Central memory CD8-positive, alpha-beta T cell (primary cell): ENCODE data around the gene MIDN.
A peak's percentile ranks its signal among the peaks of the same experiment; 100 is the strongest.
"Not testable (repeated sequence)": the region's sequence is repeated elsewhere in the genome, so short reads cannot be mapped to it uniquely, and the experiment has no call there.

Experiments used
- ATAC-seq: fragments of 150-1000 bp; cut with Tn5 transposase; replicated peaks from 2 replicates; pipeline ENCODE4 v1.10.0; 2022; ENCODE audit warnings: mild to moderate bottlenecking, moderate FRiP score, moderate number of reproducible peaks; ENCODE audit not compliant: poor library complexity, severe bottlenecking; ENCODE audit errors: extremely low read depth
- DNase-seq, 2 donors: peaks; one replicate each; pipeline ENCODE4 v3.0.0; 2021; ENCODE audit warnings: low spot score in 2 of 2
- H3K27ac Mint-ChIP-seq: one replicate; pipeline ENCODE4 v1.8.0; 2022; ENCODE audit warnings: low read depth, mild to moderate bottlenecking, moderate library complexity, mixed read lengths
- H3K27me3 Mint-ChIP-seq: one replicate; pipeline ENCODE4 v1.8.0; 2022; ENCODE audit warnings: mixed read lengths
- H3K36me3 Mint-ChIP-seq: one replicate; pipeline ENCODE4 v1.8.0; 2022; ENCODE audit warnings: mild to moderate bottlenecking, moderate library complexity, mixed read lengths; ENCODE audit not compliant: insufficient read depth
- H3K4me1 Mint-ChIP-seq: one replicate; pipeline ENCODE4 v1.8.0; 2022; ENCODE audit warnings: mixed read lengths
- H3K4me3 Mint-ChIP-seq: one replicate; pipeline ENCODE4 v1.8.0; 2022; ENCODE audit warnings: mild to moderate bottlenecking, moderate library complexity, mixed read lengths
- H3K9me3 Mint-ChIP-seq: one replicate; pipeline ENCODE4 v1.8.0; 2022; ENCODE audit warnings: mixed read lengths

The MIDN gene

DNA sequence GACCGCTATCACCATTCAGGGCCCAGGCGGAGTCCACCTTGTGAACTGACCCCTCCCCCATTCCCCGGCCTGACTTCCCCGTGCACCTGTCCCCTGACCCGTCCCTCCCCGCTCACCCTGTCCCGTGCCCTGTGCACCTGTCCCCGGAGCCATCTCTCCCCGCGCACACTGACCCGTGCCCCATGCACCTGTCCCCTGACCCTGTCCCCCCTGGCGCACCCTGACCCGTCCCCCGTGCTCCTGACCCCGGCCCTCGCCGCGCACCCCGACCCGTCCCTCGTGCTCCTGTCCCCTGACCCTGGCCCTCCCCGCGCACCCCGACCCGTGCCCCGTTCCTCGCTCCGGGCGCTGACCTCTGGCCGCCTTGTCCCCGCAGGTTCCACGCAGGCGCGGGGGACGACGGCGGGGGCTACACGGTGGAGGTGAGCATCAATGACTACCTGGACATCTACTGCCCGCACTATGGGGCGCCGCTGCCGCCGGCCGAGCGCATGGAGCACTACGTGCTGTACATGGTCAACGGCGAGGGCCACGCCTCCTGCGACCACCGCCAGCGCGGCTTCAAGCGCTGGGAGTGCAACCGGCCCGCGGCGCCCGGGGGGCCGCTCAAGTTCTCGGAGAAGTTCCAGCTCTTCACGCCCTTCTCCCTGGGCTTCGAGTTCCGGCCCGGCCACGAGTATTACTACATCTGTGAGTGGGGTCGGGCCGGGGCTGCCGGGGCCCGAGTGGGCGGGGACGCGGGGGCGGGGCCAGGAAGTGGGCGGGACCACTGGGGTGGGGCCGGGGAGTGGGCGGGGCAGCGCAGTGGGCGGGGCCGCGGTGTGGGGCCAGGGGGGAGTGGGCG is 47.0 kb downstream of the MIDN start:
- peaks cover 21% of the 10 kb centered on the region for H3K27me3 Mint-ChIP-seq

GRCh38 chr19:1296078-1296477 is 47.7 kb downstream of the MIDN start:
- DNase-seq (no peak), ATAC-seq (no peak)
- no peaks in the 10 kb centered on the region for H3K4me1 Mint-ChIP-seq
- H3K36me3 Mint-ChIP-seq: peaks cover 1% of the 10 kb centered on the region
- H3K4me3 Mint-ChIP-seq: no peak overlapping the region
- H3K27ac Mint-ChIP-seq: no peak overlapping the region
- no peaks in the 10 kb centered on the region for H3K9me3 Mint-ChIP-seq
- peaks cover 21% of the 10 kb centered on the region for H3K27me3 Mint-ChIP-seq

More for the DNA sequence above, 47.0 kb downstream of the MIDN start:
- Mint-ChIP-seq H3K27ac (no peak overlapping the region), H3K9me3 (no peaks in the 10 kb centered on the region), H3K4me3 (no peak overlapping the region), H3K4me1 (no peaks in the 10 kb centered on the region), H3K36me3 (peaks cover 1% of the 10 kb centered on the region)
- DNase-seq (no peak), ATAC-seq (peak; percentile 43)

- H3K36me3 Mint-ChIP-seq: peaks cover 1% of the 10 kb centered on the region
- no peak for DNase-seq
- peaks cover 21% of the 10 kb centered on the region for H3K27me3 Mint-ChIP-seq
- no peaks in the 10 kb centered on the region for H3K9me3 Mint-ChIP-seq
- no peak overlapping the region for H3K4me3 Mint-ChIP-seq
- no peak for ATAC-seq
- no peak overlapping the region for H3K27ac Mint-ChIP-seq
- no peaks in the 10 kb centered on the region for H3K4me1 Mint-ChIP-seq
Measured at GRCh38 chr19:1296575-1297271, 48.3 kb downstream of the MIDN start.

DNA sequence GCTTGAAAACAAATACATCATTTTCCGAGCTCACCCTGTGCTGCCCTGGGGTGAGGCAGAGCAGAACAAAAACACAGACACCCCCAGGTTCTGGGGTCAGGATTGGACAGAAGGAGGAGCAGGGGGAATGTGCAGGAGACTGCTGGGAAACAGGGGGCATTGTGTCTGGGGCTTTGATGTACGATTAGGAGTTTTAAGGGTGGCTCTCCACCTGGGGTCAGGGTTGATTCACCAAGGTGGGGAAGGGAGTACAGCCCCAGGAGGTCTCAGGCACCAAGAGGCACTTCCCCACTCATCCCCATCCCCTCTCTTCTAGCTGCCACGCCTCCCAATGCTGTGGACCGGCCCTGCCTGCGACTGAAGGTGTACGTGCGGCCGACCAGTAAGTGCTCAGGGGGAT is 49.9 kb downstream of the MIDN start:
- DNase-seq (no peak), ATAC-seq (no peak)
- Mint-ChIP-seq H3K36me3 (no peaks in the 10 kb centered on the region), H3K27ac (no peak overlapping the region), H3K4me1 (no peaks in the 10 kb centered on the region), H3K27me3 (peaks cover 8% of the 10 kb centered on the region), H3K4me3 (no peak overlapping the region), H3K9me3 (no peaks in the 10 kb centered on the region)

DNA sequence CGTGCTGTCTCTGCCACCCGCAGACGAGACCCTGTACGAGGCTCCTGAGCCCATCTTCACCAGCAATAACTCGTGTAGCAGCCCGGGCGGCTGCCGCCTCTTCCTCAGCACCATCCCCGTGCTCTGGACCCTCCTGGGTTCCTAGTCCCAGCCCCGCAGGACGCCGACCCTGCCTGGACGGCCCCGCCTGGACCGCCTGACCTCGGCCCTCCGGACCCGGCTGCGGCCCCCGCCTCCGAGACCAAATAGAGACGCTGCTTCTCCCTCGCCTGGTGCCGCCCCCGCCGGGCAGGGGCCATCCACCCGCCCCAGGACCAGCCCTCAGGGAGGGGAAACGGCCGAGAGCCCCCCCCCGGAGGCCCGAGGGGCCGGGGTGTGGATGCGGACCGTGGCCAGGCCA is 51.4 kb downstream of the MIDN start:
- Mint-ChIP-seq H3K9me3 (no peaks in the 10 kb centered on the region), H3K27ac (no peak overlapping the region), H3K4me1 (no peaks in the 10 kb centered on the region), H3K4me3 (no peak overlapping the region), H3K36me3 (no peaks in the 10 kb centered on the region), H3K27me3 (peaks cover 1% of the 10 kb centered on the region)
- DNase-seq (no peak), ATAC-seq (no peak)

DNA sequence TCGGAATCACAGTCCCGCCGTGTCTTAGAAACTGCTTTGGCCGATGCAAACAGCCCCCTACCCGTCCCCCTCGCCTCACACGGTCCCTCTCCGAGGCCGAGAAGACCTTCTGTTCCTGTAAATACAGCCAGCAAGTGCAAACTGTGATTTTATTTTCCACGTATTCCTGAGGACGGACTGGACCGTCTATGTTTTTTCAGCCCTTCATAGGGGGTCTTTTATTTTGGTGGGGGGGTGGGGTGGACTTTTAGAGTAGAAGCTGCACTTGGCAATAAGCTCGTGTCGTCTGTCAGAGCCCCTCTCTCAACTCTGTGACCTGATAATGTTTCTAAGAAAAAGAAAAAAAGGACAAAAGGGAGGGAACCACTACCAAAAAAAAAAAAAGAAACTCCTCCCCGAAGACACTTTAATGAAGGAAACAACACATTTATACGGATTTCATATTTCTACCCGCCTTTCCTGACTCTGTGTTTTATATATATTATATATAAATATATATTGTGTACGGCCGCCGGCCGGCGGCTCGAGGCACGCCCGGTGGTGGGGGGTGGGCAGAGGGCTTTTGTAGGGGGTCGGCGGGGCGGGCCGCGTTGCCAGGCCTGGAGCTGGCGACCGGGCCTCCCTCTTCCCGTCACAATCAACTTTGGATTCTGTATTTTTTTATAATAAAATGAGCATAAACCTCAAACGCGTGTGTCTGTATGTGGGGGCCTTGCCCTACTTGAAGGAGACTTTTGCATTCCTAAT is 52.5 kb downstream of the MIDN start:
- no peak for ATAC-seq
- H3K36me3 Mint-ChIP-seq: no peaks in the 10 kb centered on the region
- H3K27ac Mint-ChIP-seq: no peak overlapping the region
- no peak overlapping the region for H3K4me3 Mint-ChIP-seq
- H3K9me3 Mint-ChIP-seq: no peaks in the 10 kb centered on the region
- no peaks in the 10 kb centered on the region for H3K27me3 Mint-ChIP-seq
- H3K4me1 Mint-ChIP-seq: no peaks in the 10 kb centered on the region
- DNase-seq: no peak

DNA sequence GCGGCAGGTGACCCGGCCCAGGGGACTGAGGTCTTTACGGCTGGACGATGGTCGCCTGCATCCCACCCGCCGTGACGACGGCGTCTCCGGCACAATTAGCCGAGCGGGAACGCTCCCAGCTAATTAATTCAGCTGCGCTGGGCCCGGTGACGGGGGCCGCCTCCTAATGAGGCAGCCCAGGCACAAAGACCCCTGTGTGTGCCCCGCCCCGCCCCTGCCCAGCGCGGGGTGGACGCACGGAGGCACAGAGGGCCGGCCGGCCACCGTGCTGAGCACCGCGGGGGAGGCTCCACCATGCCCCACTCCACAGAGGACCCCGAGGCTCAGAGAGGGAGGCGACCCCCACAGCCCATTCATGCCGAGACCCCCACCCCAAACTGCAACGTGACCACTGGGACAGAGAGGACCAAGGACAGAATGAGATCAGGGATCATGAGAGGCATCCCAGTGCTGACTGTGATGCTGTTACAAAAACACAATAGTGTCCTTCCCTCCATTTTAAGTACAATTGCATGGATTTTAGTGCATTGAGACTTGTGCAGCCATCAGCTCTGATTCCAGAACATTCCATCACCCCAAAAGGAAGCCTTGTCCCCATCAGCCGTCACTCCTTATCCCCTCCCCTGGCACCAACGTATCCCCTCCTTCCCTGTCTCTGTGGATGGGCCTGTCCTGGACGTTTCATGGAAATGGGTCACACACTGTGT is 54.3 kb downstream of the MIDN start:
- ATAC-seq (no peak), DNase-seq (no peak)
- Mint-ChIP-seq H3K36me3 (no peaks in the 10 kb centered on the region), H3K9me3 (no peaks in the 10 kb centered on the region), H3K27me3 (no peaks in the 10 kb centered on the region), H3K4me1 (no peaks in the 10 kb centered on the region), H3K27ac (no peak overlapping the region), H3K4me3 (no peak overlapping the region)

DNA sequence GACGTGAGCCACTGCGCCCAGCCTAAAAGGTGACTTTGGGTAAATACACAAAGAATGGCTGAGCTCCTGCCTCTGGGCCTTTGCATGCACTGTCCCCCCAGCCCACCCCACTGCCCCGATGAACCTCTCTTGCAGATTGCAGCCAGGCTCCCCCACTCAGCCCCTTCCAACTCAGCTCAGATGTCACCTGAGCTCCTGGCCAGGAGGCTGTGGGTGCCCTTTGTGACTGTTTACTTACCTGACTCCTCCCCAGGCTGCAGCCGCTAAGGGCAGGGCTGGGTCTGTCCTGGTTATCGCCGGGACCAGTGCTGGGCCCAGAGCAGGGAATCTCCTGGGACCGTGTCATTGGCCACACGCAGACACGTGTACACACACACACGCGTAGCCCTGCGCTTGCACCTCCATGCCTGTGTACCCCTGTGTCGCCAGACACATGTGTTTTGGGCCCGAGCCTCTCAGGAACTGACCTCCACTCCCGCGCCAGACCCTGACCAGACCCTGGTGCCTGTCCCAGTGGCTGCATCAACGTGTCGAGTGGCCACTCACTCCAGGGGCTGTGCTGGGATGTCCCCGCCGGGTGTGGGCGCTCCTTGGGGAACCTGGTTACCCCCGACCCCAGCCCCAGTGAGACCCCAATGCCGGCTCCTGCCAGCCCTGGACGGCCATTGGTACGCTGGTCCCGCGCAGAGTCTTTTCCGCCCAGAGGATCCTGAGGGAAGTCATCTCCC is 56.0 kb downstream of the MIDN start:
- DNase-seq: no peak
- no peak for ATAC-seq
- Mint-ChIP-seq H3K27me3 (no peaks in the 10 kb centered on the region), H3K9me3 (no peaks in the 10 kb centered on the region), H3K36me3 (peaks cover 2% of the 10 kb centered on the region), H3K4me1 (no peaks in the 10 kb centered on the region), H3K4me3 (no peak overlapping the region), H3K27ac (no peak overlapping the region)

- ATAC-seq, H3K36me3 Mint-ChIP-seq, DNase-seq, H3K4me1 Mint-ChIP-seq, H3K27ac Mint-ChIP-seq, H3K27me3 Mint-ChIP-seq, H3K9me3 Mint-ChIP-seq, H3K4me3 Mint-ChIP-seq: not testable (repeated sequence)
Measured at GRCh38 chr19:1305354-1305753, 57.0 kb downstream of the MIDN start.

GRCh38 chr19:1307320-1307719 is 58.9 kb downstream of the MIDN start:
- ATAC-seq (no peak), DNase-seq (no peak)
- Mint-ChIP-seq H3K27ac (no peak overlapping the region), H3K4me1 (no peaks in the 10 kb centered on the region), H3K27me3 (no peaks in the 10 kb centered on the region), H3K4me3 (no peak overlapping the region), H3K9me3 (no peaks in the 10 kb centered on the region), H3K36me3 (peaks cover 2% of the 10 kb centered on the region)

GRCh38 chr19:1307755-1308303 is 59.4 kb downstream of the MIDN start:
- Mint-ChIP-seq H3K36me3 (peaks cover 2% of the 10 kb centered on the region), H3K4me1 (no peaks in the 10 kb centered on the region)

More at GRCh38 chr19:1307755-1308303, 59.4 kb downstream of the MIDN start:
- no peaks in the 10 kb centered on the region for H3K9me3 Mint-ChIP-seq
- H3K27me3 Mint-ChIP-seq: no peaks in the 10 kb centered on the region
- H3K4me3 Mint-ChIP-seq: no peak overlapping the region
- ATAC-seq (no peak), DNase-seq (no peak)
- H3K27ac Mint-ChIP-seq: no peak overlapping the region
